Calu3 (cell line): Measurements from ENCODE around the gene EHMT2. TPM values are rescaled to one million over a fixed set of nuclear protein-coding genes. Genes with fewer than 3 reads are reported as not detected.
"Not testable (repeated sequence)": the region's sequence is repeated elsewhere in the genome, so short reads cannot be mapped to it uniquely, and the experiment has no call there.

Experiments used
- BruUV-seq: library from RNA; stranded (reverse); fragments of 400-500 nt; replicated peaks from 2 replicates; lab custom pipeline; 2021; lab: Mats Ljungman, UMichigan
- CTCF ChIA-PET: fragments of 300-600 bp; sonication (Branson Sonifier 250); formaldehyde crosslinking; loops from one replicate; lab custom pipeline; 2022; ENCODE audit warnings: antibody characterized with exemption; lab: Charles Lee
- DNase-seq: peaks from one replicate; pipeline ENCODE4 v3.0.0; 2022
- H3K27ac Mint-ChIP-seq: one replicate; pipeline ENCODE4 v1.8.0; 2022; ENCODE audit warnings: mixed read lengths; ENCODE audit not compliant: unreplicated experiment
- H3K27me3 Mint-ChIP-seq: one replicate; pipeline ENCODE4 v1.8.0; 2022; ENCODE audit warnings: mixed read lengths; ENCODE audit not compliant: unreplicated experiment
- H3K36me3 Mint-ChIP-seq: one replicate; pipeline ENCODE4 v1.8.0; 2022; ENCODE audit warnings: mild to moderate bottlenecking, moderate library complexity, mixed read lengths; ENCODE audit not compliant: insufficient read depth, unreplicated experiment
- H3K4me1 Mint-ChIP-seq: one replicate; pipeline ENCODE4 v1.8.0; 2022; ENCODE audit warnings: mild to moderate bottlenecking, low read depth, mixed read lengths; ENCODE audit not compliant: unreplicated experiment
- H3K4me3 Mint-ChIP-seq: one replicate; pipeline ENCODE4 v1.8.0; 2022; ENCODE audit warnings: mild to moderate bottlenecking, low read depth, moderate library complexity, mixed read lengths; ENCODE audit not compliant: unreplicated experiment
- H3K9me3 Mint-ChIP-seq: one replicate; pipeline ENCODE4 v1.8.0; 2022; ENCODE audit warnings: low read depth, mixed read lengths; ENCODE audit not compliant: unreplicated experiment
- CTCF ChIP-seq: fragments of 200-600 bp; IDR thresholded peaks from one replicate; pipeline ENCODE4 v1.8.0; 2022; ENCODE audit warnings: antibody characterized with exemption; ENCODE audit not compliant: unreplicated experiment
- intact Hi-C: fragments of 100-400 bp; cut with micrococcal nuclease; formaldehyde crosslinking; loops from one replicate; pipeline ENCODE4 v1.10.0; 2022; ENCODE audit not compliant: unreplicated experiment
- total RNA-seq: library from RNA; stranded (reverse); gene quantifications from 2 replicates; pipeline ENCODE4 v1.2.3, GENCODE V29; 2022

The EHMT2 gene
- total RNA-seq, 1 experiment from 2014 or later: 138 TPM

- intact Hi-C loops: no loop called here
- CTCF ChIA-PET: no interaction called here
- H3K27ac Mint-ChIP-seq: no peak overlapping the region
- H3K4me3 Mint-ChIP-seq: no peak overlapping the region
- peaks cover 19% of the 10 kb centered on the region for H3K4me1 Mint-ChIP-seq
- H3K27me3 Mint-ChIP-seq: peaks cover 9% of the 10 kb centered on the region
- no peak for TF ChIP-seq CTCF
- peaks cover 44% of the 10 kb centered on the region for H3K36me3 Mint-ChIP-seq
- H3K9me3 Mint-ChIP-seq: no peaks in the 10 kb centered on the region
- no TSS peak for BruUV-seq
- DNase-seq: no peak
Measured at GRCh38 chr6:31858707-31859106, 38.8 kb downstream of the EHMT2 start.

GRCh38 chr6:31857774-31858173 is 39.7 kb downstream of the EHMT2 start:
- peaks cover 14% of the 10 kb centered on the region for H3K4me1 Mint-ChIP-seq
- H3K9me3 Mint-ChIP-seq, intact Hi-C loops, BruUV-seq, H3K27ac Mint-ChIP-seq, CTCF ChIA-PET, DNase-seq, H3K4me3 Mint-ChIP-seq, H3K27me3 Mint-ChIP-seq: not testable (repeated sequence)
- H3K36me3 Mint-ChIP-seq: peaks cover 38% of the 10 kb centered on the region

- H3K9me3 Mint-ChIP-seq, H3K27me3 Mint-ChIP-seq, H3K4me3 Mint-ChIP-seq, CTCF ChIA-PET, BruUV-seq, DNase-seq, intact Hi-C loops: not testable (repeated sequence)
- peaks cover 14% of the 10 kb centered on the region for H3K36me3 Mint-ChIP-seq
- peaks cover 12% of the 10 kb centered on the region for H3K4me1 Mint-ChIP-seq
- peak overlapping the region; percentile 39 for H3K27ac Mint-ChIP-seq
Measured at GRCh38 chr6:31851980-31852718, 45.3 kb downstream of the EHMT2 start.

GRCh38 chr6:31851485-31851832 is 46.0 kb downstream of the EHMT2 start:
- intact Hi-C loops: no loop called here

More at GRCh38 chr6:31851485-31851832, 46.0 kb downstream of the EHMT2 start:
- Mint-ChIP-seq H3K27ac (peak overlapping the region; percentile 1), H3K4me3 (no peak overlapping the region), H3K4me1 (peaks cover 12% of the 10 kb centered on the region), H3K27me3 (no peaks in the 10 kb centered on the region), H3K36me3 (peaks cover 14% of the 10 kb centered on the region), H3K9me3 (no peaks in the 10 kb centered on the region)
- BruUV-seq: no TSS peak
- CTCF ChIA-PET: no interaction called here
- DNase-seq: no peak
- no peak for TF ChIP-seq CTCF
